SU-DHL-6 (cell line): ENCODE measurements around the gene DAZAP2.

Experiments used
- H2AFZ ChIP-seq: fragments of 200-600 bp; sonication (generic); 2 replicates; pipeline ENCODE4 v1.6.1; 2014; ENCODE audit warnings: low read depth, mild to moderate bottlenecking, moderate library complexity, mixed read lengths, antibody characterized with exemption, low read length; ENCODE audit not compliant: severe bottlenecking
- H3F3A ChIP-seq: fragments of 200-600 bp; shearing (Covaris generic); 2 replicates; pipeline ENCODE4 v1.6.0; 2016; ENCODE audit warnings: antibody characterized with exemption, mild to moderate bottlenecking; ENCODE audit not compliant: insufficient read depth
- H3K27ac ChIP-seq: fragments of 200-600 bp; sonication (generic); 2 replicates; pipeline ENCODE4 v1.5.1; 2016; ENCODE audit warnings: low read depth, mild to moderate bottlenecking, low read length, moderate library complexity, mixed read lengths
- H3K27me3 ChIP-seq: fragments of 200-600 bp; sonication (generic), shearing (Covaris generic); 2 replicates; pipeline ENCODE4 v1.6.0; 2014; ENCODE audit warnings: mild to moderate bottlenecking, low read length
- H3K36me3 ChIP-seq: fragments of 200-600 bp; sonication (generic); 2 replicates; pipeline ENCODE4 v1.6.1; 2014; ENCODE audit warnings: mild to moderate bottlenecking, low read length, mixed read lengths
- H3K4me2 ChIP-seq: fragments of 300-600, 200-600 bp; shearing (Covaris generic), sonication (generic); 2 replicates; pipeline ENCODE4 v1.6.0; 2014; ENCODE audit warnings: low read length, low read depth, mild to moderate bottlenecking; ENCODE audit not compliant: poor library complexity, severe bottlenecking
- H3K4me3 ChIP-seq: fragments of 200-600 bp; sonication (generic); 2 replicates; pipeline ENCODE4 v1.5.1; 2014; ENCODE audit warnings: antibody characterized with exemption, low read length, mild to moderate bottlenecking, mixed read lengths; ENCODE audit not compliant: insufficient read depth, poor library complexity, severe bottlenecking
- H3K79me2 ChIP-seq: fragments of 200-600 bp; sonication (generic); 2 replicates; pipeline ENCODE4 v1.6.1; 2014; ENCODE audit warnings: mild to moderate bottlenecking, low read length, moderate library complexity; ENCODE audit not compliant: insufficient read depth
- H3K9ac ChIP-seq: fragments of 200-600 bp; sonication (generic); 2 replicates; pipeline ENCODE4 v1.7.0; 2014; ENCODE audit warnings: mild to moderate bottlenecking, low read length
- H3K9me2 ChIP-seq: fragments of 200-600 bp; sonication (generic); replicated peaks from 2 replicates; pipeline ENCODE4 v1.6.1; 2014; ENCODE audit warnings: low read length; ENCODE audit not compliant: insufficient read depth
- H3K9me3 ChIP-seq: fragments of 200-600 bp; sonication (generic); 2 replicates; pipeline ENCODE4 v1.6.1; 2014; ENCODE audit warnings: low read length, mixed read lengths; ENCODE audit not compliant: insufficient read depth
- H4K20me1 ChIP-seq: fragments of 200-600 bp; sonication (generic); 2 replicates; pipeline ENCODE4 v1.6.1; 2014; ENCODE audit warnings: low read depth, mild to moderate bottlenecking, antibody characterized with exemption, low read length, moderate library complexity, mixed read lengths
- CTCF ChIP-seq: fragments of 200-600 bp; sonication (generic); IDR thresholded peaks from one replicate; pipeline ENCODE4 v1.5.1; 2017; ENCODE audit warnings: antibody characterized with exemption, mild to moderate bottlenecking, low read length, moderate library complexity; ENCODE audit not compliant: insufficient read depth, poor library complexity, severe bottlenecking
- EZH2phosphoT487 ChIP-seq: fragments of 200-600 bp; sonication (generic), shearing (Covaris generic); conservative IDR thresholded peaks from 2 replicates; pipeline ENCODE4 v1.6.1; 2018; ENCODE audit warnings: mild to moderate bottlenecking, antibody characterized with exemption, low read length, moderate library complexity, mixed read lengths

Gene DAZAP2

GRCh38 chr12:51196547-51196946, 42.1 kb upstream of the DAZAP2 start:
- Histone ChIP-seq H3K27me3 (no peaks in the 10 kb centered on the region), H3K9me2 (no peaks in the 10 kb centered on the region)
- TF ChIP-seq EZH2phosphoT487, result no peak
- TF ChIP-seq CTCF, result no peak

GRCh38 chr12:51197736-51198567, 40.7 kb upstream of the DAZAP2 start:
- Histone ChIP-seq H3K27ac (no peak overlapping the region), H3K4me2 (no peak overlapping the region), H3K9ac (no peak overlapping the region), H3K9me3 (no peaks in the 10 kb centered on the region), H3K27me3 (no peaks in the 10 kb centered on the region), H2AFZ (no peak overlapping the region), H3F3A (no peaks in the 10 kb centered on the region), H3K4me3 (no peak overlapping the region), H4K20me1 (no peaks in the 10 kb centered on the region), H3K9me2 (no peaks in the 10 kb centered on the region), H3K79me2 (no peaks in the 10 kb centered on the region), H3K36me3 (no peaks in the 10 kb centered on the region)
- TF ChIP-seq EZH2phosphoT487, result no peak
- no peak for TF ChIP-seq CTCF

More at GRCh38 chr12:51196547-51196946, 42.1 kb upstream of the DAZAP2 start:
- Histone ChIP-seq H3F3A (no peaks in the 10 kb centered on the region), H3K9ac (no peak overlapping the region), H3K27ac (no peak overlapping the region), H3K4me2 (no peak overlapping the region), H3K79me2 (no peaks in the 10 kb centered on the region), H4K20me1 (no peaks in the 10 kb centered on the region), H3K36me3 (no peaks in the 10 kb centered on the region), H2AFZ (no peak overlapping the region), H3K4me3 (no peak overlapping the region), H3K9me3 (no peaks in the 10 kb centered on the region)

GRCh38 chr12:51198568-51199365, 39.9 kb upstream of the DAZAP2 start:
- Histone ChIP-seq H3F3A (no peaks in the 10 kb centered on the region), H3K9me2 (no peaks in the 10 kb centered on the region), H4K20me1 (no peaks in the 10 kb centered on the region), H3K4me2 (no peak overlapping the region), H3K36me3 (no peaks in the 10 kb centered on the region), H3K4me3 (no peak overlapping the region), H2AFZ (no peak overlapping the region), H3K27ac (no peak overlapping the region), H3K27me3 (no peaks in the 10 kb centered on the region), H3K9ac (no peak overlapping the region), H3K79me2 (no peaks in the 10 kb centered on the region), H3K9me3 (no peaks in the 10 kb centered on the region)
- no peak for TF ChIP-seq EZH2phosphoT487
- no peak for TF ChIP-seq CTCF
